M059J (cell line): ENCODE results near the gene CCDC157. TPM values are rescaled to one million over a fixed set of nuclear protein-coding genes. Genes with fewer than 3 reads are reported as not detected.
"Not testable (repeated sequence)": the region's sequence is repeated elsewhere in the genome, so short reads cannot be mapped to it uniquely, and the experiment has no call there.

Experiments used
- DNase-seq: peaks from one replicate; pipeline ENCODE4 v3.0.0-alpha.2; 2012; ENCODE audit warnings: low read depth
- total RNA-seq: library from RNA; depleted of rRNA; stranded (reverse); fragments of >200 nt; shearing (Covaris generic); gene quantifications from 2 replicates; pipeline ENCODE4 v1.2.3, GENCODE V29; 2014

The CCDC157 gene
- total RNA-seq, 1 experiment from 2014 or later, result 3.7 TPM

GRCh38 chr22:30325724-30326254, 31.0 kb upstream of the CCDC157 start:
- DNase-seq, result no peak

GRCh38 chr22:30326255-30326705, 30.5 kb upstream of the CCDC157 start:
- no peak for DNase-seq

- peak; percentile 80 for DNase-seq
Observed at GRCh38 chr22:30326706-30327362, 30.0 kb upstream of the CCDC157 start, which contains the start of gene TBC1D10A. Gene TBC1D10A (minus strand): TSS chr22:30326941. CDS start chr22:30326881, 60 bp downstream.

- DNase-seq, result no peak
Observed at GRCh38 chr22:30327864-30328345, 28.9 kb upstream of the CCDC157 start.

GRCh38 chr22:30328466-30329049, 28.2 kb upstream of the CCDC157 start:
- no peak for DNase-seq

- no peak for DNase-seq
Observed at GRCh38 chr22:30332551-30332950, 24.3 kb upstream of the CCDC157 start.

- DNase-seq, result no peak
Observed at GRCh38 chr22:30332994-30333706, 23.7 kb upstream of the CCDC157 start.

- no peak for DNase-seq
Observed at GRCh38 chr22:30333707-30334087, 23.1 kb upstream of the CCDC157 start.

GRCh38 chr22:30334646-30335045, 22.2 kb upstream of the CCDC157 start:
- no peak for DNase-seq

- no peak for DNase-seq
Observed at GRCh38 chr22:30335236-30335635, 21.6 kb upstream of the CCDC157 start.

GRCh38 chr22:30336752-30337460, 19.9 kb upstream of the CCDC157 start:
- no peak for DNase-seq

GRCh38 chr22:30337461-30337778, 19.4 kb upstream of the CCDC157 start:
- DNase-seq, result no peak

GRCh38 chr22:30338341-30338740, 18.5 kb upstream of the CCDC157 start:
- not testable (repeated sequence) for DNase-seq

- DNase-seq, result no peak
Observed at GRCh38 chr22:30338802-30339201, 18.0 kb upstream of the CCDC157 start.

GRCh38 chr22:30340911-30341685, 15.7 kb upstream of the CCDC157 start:
- no peak for DNase-seq

GRCh38 chr22:30344447-30345200, 12.2 kb upstream of the CCDC157 start:
- no peak for DNase-seq

- DNase-seq, result no peak
Observed at GRCh38 chr22:30347255-30347892, 9.4 kb upstream of the CCDC157 start.

GRCh38 chr22:30348404-30348803, 8.4 kb upstream of the CCDC157 start:
- no peak for DNase-seq

- no peak for DNase-seq
Observed at GRCh38 chr22:30348809-30349208, 8.0 kb upstream of the CCDC157 start.

GRCh38 chr22:30351226-30351625, 5.6 kb upstream of the CCDC157 start:
- DNase-seq, result no peak
